ENCODE results near the gene PTGER1.

The PTGER1 gene

GRCh38 chr19:14492756-14493337, 17.7 kb upstream of the PTGER1 start:
- H3K9me3 Mint-ChIP-seq, result no peaks in the 10 kb centered on the region
- ATAC-seq, result no peak
- H3K27me3 Mint-ChIP-seq, result no peaks in the 10 kb centered on the region
- peaks cover 18% of the 10 kb centered on the region for H3K36me3 Mint-ChIP-seq
- no peak overlapping the region for H3K27ac Mint-ChIP-seq
- peaks cover 9% of the 10 kb centered on the region for H3K4me1 Mint-ChIP-seq
- no peak overlapping the region for H3K4me3 Mint-ChIP-seq

- Mint-ChIP-seq H3K4me3 (no peak overlapping the region), H3K9me3 (no peaks in the 10 kb centered on the region), H3K27ac (peak overlapping the region; percentile 48), H3K27me3 (no peaks in the 10 kb centered on the region), H3K4me1 (peaks cover 12% of the 10 kb centered on the region), H3K36me3 (peaks cover 15% of the 10 kb centered on the region)
- ATAC-seq, result no peak
Measured at GRCh38 chr19:14487370-14488125, 12.4 kb upstream of the PTGER1 start.

- Mint-ChIP-seq H3K27me3 (peaks cover 4% of the 10 kb centered on the region), H3K27ac (no peak overlapping the region), H3K36me3 (peaks cover 13% of the 10 kb centered on the region), H3K4me1 (peaks cover 17% of the 10 kb centered on the region), H3K4me3 (no peak overlapping the region), H3K9me3 (no peaks in the 10 kb centered on the region)
- ATAC-seq, result no peak
Measured at GRCh38 chr19:14482172-14482941, 7.2 kb upstream of the PTGER1 start.

GRCh38 chr19:14480700-14481079, 5.5 kb upstream of the PTGER1 start:
- peaks cover 13% of the 10 kb centered on the region for H3K36me3 Mint-ChIP-seq
- H3K4me1 Mint-ChIP-seq, result peaks cover 13% of the 10 kb centered on the region
- peak overlapping the region; percentile 14 for H3K4me3 Mint-ChIP-seq
- H3K27me3 Mint-ChIP-seq, result peaks cover 20% of the 10 kb centered on the region
- no peak overlapping the region for H3K27ac Mint-ChIP-seq
- H3K9me3 Mint-ChIP-seq, result no peaks in the 10 kb centered on the region
- ATAC-seq, result no peak

- H3K27me3 Mint-ChIP-seq, result peaks cover 26% of the 10 kb centered on the region
- no peaks in the 10 kb centered on the region for H3K9me3 Mint-ChIP-seq
- H3K4me3 Mint-ChIP-seq, result no peak overlapping the region
- H3K27ac Mint-ChIP-seq, result no peak overlapping the region
- peaks cover 19% of the 10 kb centered on the region for H3K4me1 Mint-ChIP-seq
- H3K36me3 Mint-ChIP-seq, result peaks cover 13% of the 10 kb centered on the region
- peak; percentile 70 for ATAC-seq
Measured at GRCh38 chr19:14479975-14480699, 5.0 kb upstream of the PTGER1 start.

GRCh38 chr19:14479309-14479974, 4.3 kb upstream of the PTGER1 start:
- peaks cover 33% of the 10 kb centered on the region for H3K27me3 Mint-ChIP-seq
- ATAC-seq, result no peak

GRCh38 chr19:14478113-14478545, 3.0 kb upstream of the PTGER1 start:
- peaks cover 13% of the 10 kb centered on the region for H3K36me3 Mint-ChIP-seq
- peaks cover 43% of the 10 kb centered on the region for H3K27me3 Mint-ChIP-seq
- no peaks in the 10 kb centered on the region for H3K9me3 Mint-ChIP-seq
- no peak overlapping the region for H3K27ac Mint-ChIP-seq
- H3K4me3 Mint-ChIP-seq, result no peak overlapping the region
- peaks cover 28% of the 10 kb centered on the region for H3K4me1 Mint-ChIP-seq
- ATAC-seq, result no peak

More at GRCh38 chr19:14479309-14479974, 4.3 kb upstream of the PTGER1 start:
- Mint-ChIP-seq H3K4me3 (no peak overlapping the region), H3K36me3 (peaks cover 13% of the 10 kb centered on the region), H3K9me3 (no peaks in the 10 kb centered on the region), H3K4me1 (peaks cover 25% of the 10 kb centered on the region), H3K27ac (no peak overlapping the region)

GRCh38 chr19:14477418-14478112, 2.4 kb upstream of the PTGER1 start:
- H3K4me1 Mint-ChIP-seq, result peaks cover 34% of the 10 kb centered on the region
- H3K4me3 Mint-ChIP-seq, result no peak overlapping the region
- H3K27ac Mint-ChIP-seq, result no peak overlapping the region
- ATAC-seq, result no peak
- peaks cover 48% of the 10 kb centered on the region for H3K27me3 Mint-ChIP-seq
- peaks cover 13% of the 10 kb centered on the region for H3K36me3 Mint-ChIP-seq
- no peaks in the 10 kb centered on the region for H3K9me3 Mint-ChIP-seq

- Mint-ChIP-seq H3K9me3 (no peaks in the 10 kb centered on the region), H3K4me3 (no peak overlapping the region)
Measured at GRCh38 chr19:14476673-14477401, 1.7 kb upstream of the PTGER1 start.

GRCh38 chr19:14476327-14476672, 1.1 kb upstream of the PTGER1 start:
- Mint-ChIP-seq H3K4me3 (no peak overlapping the region), H3K27me3 (peaks cover 52% of the 10 kb centered on the region), H3K36me3 (peaks cover 16% of the 10 kb centered on the region), H3K4me1 (peaks cover 45% of the 10 kb centered on the region), H3K9me3 (no peaks in the 10 kb centered on the region), H3K27ac (no peak overlapping the region)
- ATAC-seq, result no peak

More at GRCh38 chr19:14476673-14477401, 1.7 kb upstream of the PTGER1 start:
- no peak for ATAC-seq
- peaks cover 52% of the 10 kb centered on the region for H3K27me3 Mint-ChIP-seq
- peaks cover 41% of the 10 kb centered on the region for H3K4me1 Mint-ChIP-seq
- H3K36me3 Mint-ChIP-seq, result peaks cover 12% of the 10 kb centered on the region
- no peak overlapping the region for H3K27ac Mint-ChIP-seq

- Mint-ChIP-seq H3K4me3 (no peak overlapping the region), H3K9me3 (no peaks in the 10 kb centered on the region), H3K27ac (no peak overlapping the region), H3K36me3 (peaks cover 29% of the 10 kb centered on the region), H3K4me1 (peaks cover 39% of the 10 kb centered on the region), H3K27me3 (peaks cover 52% of the 10 kb centered on the region)
- ATAC-seq, result no peak
Measured at GRCh38 chr19:14474827-14475226, 327 bp downstream of the PTGER1 start.

- no peak overlapping the region for H3K27ac Mint-ChIP-seq
- H3K27me3 Mint-ChIP-seq, result peaks cover 52% of the 10 kb centered on the region
- ATAC-seq, result no peak
- H3K9me3 Mint-ChIP-seq, result no peaks in the 10 kb centered on the region
- H3K4me3 Mint-ChIP-seq, result no peak overlapping the region
- H3K36me3 Mint-ChIP-seq, result peaks cover 36% of the 10 kb centered on the region
- peaks cover 39% of the 10 kb centered on the region for H3K4me1 Mint-ChIP-seq
Measured at GRCh38 chr19:14473978-14474578, 1.1 kb downstream of the PTGER1 start.

Data from stimulated activated memory B cell treated with anti-CD40 and anti-IgM and Interleukin-4, amounts not matched to agents 10 μg/mL and 1 μg/mL and 100 μg/mL, for 72 hours (primary cell).